Upper lobe of left lung (tissue), 6 donors: ENCODE results near the gene ARHGEF12. TPM values are rescaled to one million over a fixed set of nuclear protein-coding genes. Genes with fewer than 3 reads are reported as not detected.

Experiments used
- ATAC-seq, 2 donors: fragments of 200-7000 bp; cut with Tn5 transposase; one replicate each; pipeline ENCODE4 v1.9.1; 2022; ENCODE audit warnings: mild to moderate bottlenecking in 2 of 2, moderate library complexity in 2 of 2; ENCODE audit not compliant: low FRiP score in 2 of 2
- DNase-seq, 2 donors: peaks; one replicate each; pipeline ENCODE4 v3.0.0-alpha.2; 2019 to 2020
- H3K27ac ChIP-seq, 4 donors: fragments of 200-600 bp; sonication (generic); one replicate each; pipeline ENCODE4 v1.5.1; 2016 to 2019
- H3K27me3 ChIP-seq, 4 donors: fragments of 200-600 bp; sonication (generic); one replicate each; pipeline ENCODE4 v1.5.1; 2017 to 2019
- H3K36me3 ChIP-seq, 4 donors: fragments of 200-600 bp; sonication (generic); one replicate each; pipeline ENCODE4 v1.5.1; 2016 to 2019
- H3K4me1 ChIP-seq, 4 donors: fragments of 200-600 bp; sonication (generic); one replicate each; pipeline ENCODE4 v1.5.1; 2018 to 2019
- H3K4me3 ChIP-seq, 4 donors: fragments of 200-600 bp; sonication (generic); one replicate each; pipeline ENCODE4 v1.5.1; 2017 to 2019; ENCODE audit warnings: mild to moderate bottlenecking in 2 of 4, moderate library complexity in 1 of 4
- H3K9me3 ChIP-seq, 4 donors: fragments of 200-600 bp; sonication (generic); one replicate each; pipeline ENCODE4 v1.5.1; 2018 to 2019
- EP300 ChIP-seq, 4 donors: sonication (generic); formaldehyde crosslinking; IDR thresholded peaks; one replicate each; pipeline ENCODE4 v1.5.1; 2017; ENCODE audit warnings: antibody characterized with exemption in 4 of 4, control low read depth in 2 of 4
- POLR2A ChIP-seq, 4 donors: fragments of 450-650 bp; IDR thresholded peaks; one replicate each; pipeline ENCODE4 v1.5.1; 2016 to 2017; ENCODE audit warnings: antibody characterized with exemption in 4 of 4, mild to moderate bottlenecking in 2 of 4
- POLR2AphosphoS5 ChIP-seq, 2 donors: sonication (generic); formaldehyde crosslinking; IDR thresholded peaks; one replicate each; pipeline ENCODE4 v1.5.1; 2017; ENCODE audit warnings: antibody characterized with exemption in 2 of 2
- WGBS, 2 donors: methylation state at CpG; one replicate each; pipeline ENCODE4 v1.1.5; 2017 to 2018; 5-methylcytosine and 5-hydroxymethylcytosine counted together
- total RNA-seq, 6 donors: library from RNA; depleted of rRNA in 4 of 6; stranded (reverse); fragments of >200 nt in 4 of 6; gene quantifications; one replicate each; pipeline versions ENCODE4 v1.1.0 to v1.2.1, GENCODE V29; 2016 to 2021
- TF ChIP-seq, protein P1 (sequence below), 6 experiments: fragments of 450-650 bp in 4 of 6; fragments of 200-600 bp in 2 of 6; sonication (generic) in 2 of 6; IDR thresholded peaks; one replicate each; pipeline ENCODE4 v1.5.1; 2016 to 2019; ENCODE audit warnings: antibody characterized with exemption in 6 of 6
- donor health status: DM: no; HTN: no; CAD: no; lungs with moderate emphysema.
- donor health status: DM: no; HTN: yes; CAD: no; lungs with severe emphysema.

ARHGEF12 gene
- total RNA-seq, 6 donors from 2014 or later, result 90.1 to 170 (median 106) TPM

GRCh38 chr11:120316880-120317688, 19.1 kb upstream of the ARHGEF12 start:
- Histone ChIP-seq H3K4me1 (peaks cover 10 to 19% (median 12%) of the 10 kb centered on the region in 4 donors), H3K27me3 (no peaks in the 10 kb centered on the region), H3K9me3 (no peaks in the 10 kb centered on the region), H3K4me3 (peak overlapping the region in 2 of 4 donors; percentile 5 to 22), H3K27ac (peak overlapping the region; percentile 40 to 76 (median 64)), H3K36me3 (no peaks in the 10 kb centered on the region)
- 24 to 34% methylated on average over 8 of the region's 8 CpGs for WGBS, 2 donors
- DNase-seq (peak in 1 of 2 donors; percentile 91), ATAC-seq (peak; percentile 71 to 86)
- peak in 1 of 4 donors; percentile 80 for TF ChIP-seq EP300 (IDR thresholded peaks at IDR 0.05)
- TF ChIP-seq, protein P1, sequence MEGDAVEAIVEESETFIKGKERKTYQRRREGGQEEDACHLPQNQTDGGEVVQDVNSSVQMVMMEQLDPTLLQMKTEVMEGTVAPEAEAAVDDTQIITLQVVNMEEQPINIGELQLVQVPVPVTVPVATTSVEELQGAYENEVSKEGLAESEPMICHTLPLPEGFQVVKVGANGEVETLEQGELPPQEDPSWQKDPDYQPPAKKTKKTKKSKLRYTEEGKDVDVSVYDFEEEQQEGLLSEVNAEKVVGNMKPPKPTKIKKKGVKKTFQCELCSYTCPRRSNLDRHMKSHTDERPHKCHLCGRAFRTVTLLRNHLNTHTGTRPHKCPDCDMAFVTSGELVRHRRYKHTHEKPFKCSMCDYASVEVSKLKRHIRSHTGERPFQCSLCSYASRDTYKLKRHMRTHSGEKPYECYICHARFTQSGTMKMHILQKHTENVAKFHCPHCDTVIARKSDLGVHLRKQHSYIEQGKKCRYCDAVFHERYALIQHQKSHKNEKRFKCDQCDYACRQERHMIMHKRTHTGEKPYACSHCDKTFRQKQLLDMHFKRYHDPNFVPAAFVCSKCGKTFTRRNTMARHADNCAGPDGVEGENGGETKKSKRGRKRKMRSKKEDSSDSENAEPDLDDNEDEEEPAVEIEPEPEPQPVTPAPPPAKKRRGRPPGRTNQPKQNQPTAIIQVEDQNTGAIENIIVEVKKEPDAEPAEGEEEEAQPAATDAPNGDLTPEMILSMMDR (IDR thresholded peaks at IDR 0.05), result no peak
- TF ChIP-seq POLR2A (IDR thresholded peaks at IDR 0.05), result peak in 1 of 4 donors; percentile 37
- TF ChIP-seq POLR2AphosphoS5 (IDR thresholded peaks at IDR 0.05), result peak; percentile 64 to 65

GRCh38 chr11:120317689-120318480, 18.3 kb upstream of the ARHGEF12 start:
- WGBS, 2 donors, result 87% methylated on average over 10 of the region's 10 CpGs
- H3K9me3 ChIP-seq, result no peaks in the 10 kb centered on the region
- no peaks in the 10 kb centered on the region for H3K27me3 ChIP-seq
- H3K36me3 ChIP-seq, result no peaks in the 10 kb centered on the region
- H3K4me3 ChIP-seq, result no peak overlapping the region
- TF ChIP-seq POLR2AphosphoS5 (IDR thresholded peaks at IDR 0.05), result no peak
- no peak for TF ChIP-seq EP300 (IDR thresholded peaks at IDR 0.05)
- TF ChIP-seq, protein P1 (IDR thresholded peaks at IDR 0.05), result no peak
- TF ChIP-seq POLR2A (IDR thresholded peaks at IDR 0.05), result no peak
- H3K4me1 ChIP-seq, result peaks cover 10 to 19% (median 12%) of the 10 kb centered on the region in 4 donors
- DNase-seq, result no peak
- ATAC-seq, result no peak
- H3K27ac ChIP-seq, result peak overlapping the region; percentile 40 to 76 (median 64)

- H3K9me3 ChIP-seq, result no peaks in the 10 kb centered on the region
- H3K27ac ChIP-seq, result no peak overlapping the region
- H3K36me3 ChIP-seq, result no peaks in the 10 kb centered on the region
- 62 to 78% methylated on average over 4 of the region's 4 CpGs for WGBS, 2 donors
- ATAC-seq, result no peak
- TF ChIP-seq EP300 (IDR thresholded peaks at IDR 0.05) (no peak), POLR2A (IDR thresholded peaks at IDR 0.05) (no peak), POLR2AphosphoS5 (IDR thresholded peaks at IDR 0.05) (no peak)
- TF ChIP-seq, protein P1 (IDR thresholded peaks at IDR 0.05), result no peak
- no peak for DNase-seq
- H3K4me3 ChIP-seq, result no peak overlapping the region
- H3K4me1 ChIP-seq, result peaks cover 10 to 19% (median 12%) of the 10 kb centered on the region in 4 donors
- H3K27me3 ChIP-seq, result no peaks in the 10 kb centered on the region
These were observed 17.3 kb upstream of the ARHGEF12 start for GRCh38 chr11:120318906-120319305.

GRCh38 chr11:120324932-120325810, 11.0 kb upstream of the ARHGEF12 start, which contains the start of gene TLCD5:
TLCD5 (plus strand) TSS chr11:120325299; CDS start chr11:120327442, 2,143 bp downstream.
- peak within 1 kb of the TSS; percentile 36 to 67 (median 62) for H3K4me3 ChIP-seq
- H3K36me3 ChIP-seq, result peaks cover 0 to 4% (median 2%) of the 10 kb centered on the region in 4 donors
- WGBS, 2 donors, result 1 to 2% methylated on average over 25 to 28 of the region's 84 CpGs
- TF ChIP-seq EP300 (IDR thresholded peaks at IDR 0.05), result no peak
- TF ChIP-seq, protein P1 (IDR thresholded peaks at IDR 0.05), result peak in 2 of 6 experiments; percentile 17 to 30
- TF ChIP-seq POLR2AphosphoS5 (IDR thresholded peaks at IDR 0.05), result no peak
- peak in 2 of 4 donors; percentile 63 to 72 for TF ChIP-seq POLR2A (IDR thresholded peaks at IDR 0.05)
- H3K27me3 ChIP-seq, result no peaks in the 10 kb centered on the region
- no peaks in the 10 kb centered on the region for H3K9me3 ChIP-seq
- H3K4me1 ChIP-seq, result peaks cover 7 to 21% (median 15%) of the 10 kb centered on the region in 4 donors
- ATAC-seq, result peak; percentile 67 to 93
- peak; percentile 56 to 92 for DNase-seq
- peak within 1 kb of the TSS; percentile 84 to 95 (median 88) for H3K27ac ChIP-seq
